Measurements from ENCODE around the gene LGALS1.
"Not testable (repeated sequence)": the region's sequence is repeated elsewhere in the genome, so short reads cannot be mapped to it uniquely, and the experiment has no call there.

Gene LGALS1

GRCh38 chr22:37679670-37680069, 4.2 kb downstream of the LGALS1 start:
- no peak for FAIRE-seq
- TF ChIP-seq POLR2A (IDR thresholded peaks at IDR 0.05; ENCODE audit: low read depth, low read length) = no peak
- DNase-seq (ENCODE audit: insufficient read length, low spot score) = no peak

GRCh38 chr22:37680191-37680851, 4.9 kb downstream of the LGALS1 start:
- DNase-seq (ENCODE audit: insufficient read length, low spot score) = no peak
- no peak for FAIRE-seq
- TF ChIP-seq POLR2A (IDR thresholded peaks at IDR 0.05; ENCODE audit: low read depth, low read length) = no peak

- FAIRE-seq (no peak), DNase-seq (ENCODE audit: insufficient read length, low spot score) (no peak)
- TF ChIP-seq POLR2A (IDR thresholded peaks at IDR 0.05; ENCODE audit: low read depth, low read length) = no peak; the same call in 1 of the 2 replicates
Observed at GRCh38 chr22:37681001-37681424, 5.6 kb downstream of the LGALS1 start.

GRCh38 chr22:37681556-37682049, 6.2 kb downstream of the LGALS1 start:
- peak; percentile 42 for DNase-seq (ENCODE audit: insufficient read length, low spot score)
- FAIRE-seq = no peak
- no peak for TF ChIP-seq POLR2A (IDR thresholded peaks at IDR 0.05; ENCODE audit: low read depth, low read length)

- FAIRE-seq = no peak
- no peak for TF ChIP-seq POLR2A (IDR thresholded peaks at IDR 0.05; ENCODE audit: low read depth, low read length)
- DNase-seq (ENCODE audit: insufficient read length, low spot score) = no peak
Observed at GRCh38 chr22:37684803-37685615, 9.6 kb downstream of the LGALS1 start.

- FAIRE-seq = no peak
- no peak; the same call in 1 of the 2 replicates for TF ChIP-seq POLR2A (IDR thresholded peaks at IDR 0.05; ENCODE audit: low read depth, low read length)
- DNase-seq (ENCODE audit: insufficient read length, low spot score) = peak; percentile 57
Observed at GRCh38 chr22:37686002-37686982, 10.9 kb downstream of the LGALS1 start, which contains the start of gene NOL12. TSS of gene NOL12 (plus strand) at chr22:37686343. CDS start at chr22:37686393, 50 bp downstream.

- TF ChIP-seq POLR2A (IDR thresholded peaks at IDR 0.05; ENCODE audit: low read depth, low read length) = no peak
- no peak for DNase-seq (ENCODE audit: insufficient read length, low spot score)
- FAIRE-seq = no peak
Observed at GRCh38 chr22:37690407-37690806, 15.0 kb downstream of the LGALS1 start.

GRCh38 chr22:37690901-37691504, 15.6 kb downstream of the LGALS1 start:
- DNase-seq (ENCODE audit: insufficient read length, low spot score) (no peak), FAIRE-seq (no peak)
- TF ChIP-seq POLR2A (IDR thresholded peaks at IDR 0.05; ENCODE audit: low read depth, low read length) = no peak

GRCh38 chr22:37692627-37693285, 17.3 kb downstream of the LGALS1 start:
- TF ChIP-seq POLR2A (IDR thresholded peaks at IDR 0.05; ENCODE audit: low read depth, low read length) = no peak
- no peak for FAIRE-seq

GRCh38 chr22:37694131-37694530, 18.7 kb downstream of the LGALS1 start:
- not testable (repeated sequence) for FAIRE-seq; DNase-seq (ENCODE audit: insufficient read length, low spot score)

More at GRCh38 chr22:37692627-37693285, 17.3 kb downstream of the LGALS1 start:
- DNase-seq (ENCODE audit: insufficient read length, low spot score) = no peak

GRCh38 chr22:37696260-37696656, 20.8 kb downstream of the LGALS1 start:
- not testable (repeated sequence) for FAIRE-seq; DNase-seq (ENCODE audit: insufficient read length, low spot score)

- no peak for FAIRE-seq
- no peak for TF ChIP-seq POLR2A (IDR thresholded peaks at IDR 0.05; ENCODE audit: low read depth, low read length)
- DNase-seq (ENCODE audit: insufficient read length, low spot score) = peak; percentile 59
Observed at GRCh38 chr22:37696657-37697537, 21.5 kb downstream of the LGALS1 start, which contains the start of gene TRIOBP. TSS of gene TRIOBP (plus strand) at chr22:37697048. CDS start at chr22:37701366, 4,318 bp downstream.
